ENCODE results near the gene GJC2. TPM values are rescaled to one million over a fixed set of nuclear protein-coding genes. Genes with fewer than 3 reads are reported as not detected.

Gene GJC2
- total and polyA plus RNA-seq, 4 donors: 1.5 to 6.7 (median 2.6) TPM

- Histone ChIP-seq H3K4me1 (ENCODE audit: control insufficient read depth in 5 of 5, insufficient read depth in 5 of 5, low read length in 5 of 5) (peaks cover 0 to 18% (median 0%) of the 10 kb centered on the region in 5 donors), H3K9me3 (ENCODE audit: control insufficient read depth in 4 of 4, insufficient read depth in 3 of 4, low read length in 3 of 4) (no peaks in the 10 kb centered on the region), H3K36me3 (ENCODE audit: control insufficient read depth in 4 of 4, insufficient read depth in 4 of 4, low read length in 4 of 4) (peaks cover 0 to 4% (median 0%) of the 10 kb centered on the region in 4 donors), H3K4me3 (no peak overlapping the region), H3K27ac (ENCODE audit: low read depth in 1 of 2, low read length in 1 of 2) (no peak overlapping the region), H3K27me3 (ENCODE audit: control insufficient read depth in 3 of 3, insufficient read depth in 3 of 3, low read length in 2 of 3) (no peaks in the 10 kb centered on the region), H3K9ac (ENCODE audit: insufficient read depth in 1 of 2, low read length in 2 of 2) (no peak overlapping the region)
- DNase-seq (no peak), ATAC-seq (ENCODE audit: insufficient read depth, low FRiP score) (no peak)
- no peak for TF ChIP-seq CTCF (IDR thresholded peaks at IDR 0.05; ENCODE audit: control extremely low read depth, extremely low read depth)
- 92% methylated on average over 7 of the region's 7 CpGs for WGBS, 2 donors
Measured at GRCh38 chr1:228112167-228112566, 37.6 kb upstream of the GJC2 start.

- H3K4me1 ChIP-seq (ENCODE audit: control insufficient read depth in 5 of 5, insufficient read depth in 5 of 5, low read length in 5 of 5): peaks cover 0 to 18% (median 0%) of the 10 kb centered on the region in 5 donors
- H3K36me3 ChIP-seq (ENCODE audit: control insufficient read depth in 4 of 4, insufficient read depth in 4 of 4, low read length in 4 of 4): peaks cover 0 to 4% (median 0%) of the 10 kb centered on the region in 4 donors
- DNase-seq (no peak), ATAC-seq (ENCODE audit: insufficient read depth, low FRiP score) (no peak)
- H3K27me3 ChIP-seq (ENCODE audit: control insufficient read depth in 3 of 3, insufficient read depth in 3 of 3, low read length in 2 of 3): no peaks in the 10 kb centered on the region
- no peak for TF ChIP-seq CTCF (IDR thresholded peaks at IDR 0.05; ENCODE audit: control extremely low read depth, extremely low read depth)
- WGBS, 2 donors: 85 to 93% methylated on average over 1 of the region's 1 CpG
- H3K27ac ChIP-seq (ENCODE audit: low read depth in 1 of 2, low read length in 1 of 2): no peak overlapping the region
- no peak overlapping the region for H3K9ac ChIP-seq (ENCODE audit: insufficient read depth in 1 of 2, low read length in 2 of 2)
- H3K4me3 ChIP-seq: no peak overlapping the region
- no peaks in the 10 kb centered on the region for H3K9me3 ChIP-seq (ENCODE audit: control insufficient read depth in 4 of 4, insufficient read depth in 3 of 4, low read length in 3 of 4)
Measured at GRCh38 chr1:228112617-228113016, 37.1 kb upstream of the GJC2 start.

- Histone ChIP-seq H3K9ac (ENCODE audit: insufficient read depth in 1 of 2, low read length in 2 of 2) (no peak overlapping the region), H3K4me3 (no peak overlapping the region), H3K36me3 (ENCODE audit: control insufficient read depth in 4 of 4, insufficient read depth in 4 of 4, low read length in 4 of 4) (no peaks in the 10 kb centered on the region), H3K9me3 (ENCODE audit: control insufficient read depth in 4 of 4, insufficient read depth in 3 of 4, low read length in 3 of 4) (no peaks in the 10 kb centered on the region), H3K27ac (ENCODE audit: low read depth in 1 of 2, low read length in 1 of 2) (no peak overlapping the region), H3K27me3 (ENCODE audit: control insufficient read depth in 3 of 3, insufficient read depth in 3 of 3, low read length in 2 of 3) (no peaks in the 10 kb centered on the region), H3K4me1 (ENCODE audit: control insufficient read depth in 5 of 5, insufficient read depth in 5 of 5, low read length in 5 of 5) (peaks cover 0 to 6% (median 0%) of the 10 kb centered on the region in 5 donors)
- TF ChIP-seq CTCF (IDR thresholded peaks at IDR 0.05; ENCODE audit: control extremely low read depth, extremely low read depth): no peak
- no peak for DNase-seq
- 59 to 80% methylated on average over 3 of the region's 3 CpGs for WGBS, 2 donors
- no peak for ATAC-seq (ENCODE audit: insufficient read depth, low FRiP score)
Measured at GRCh38 chr1:228114827-228115226, 34.9 kb upstream of the GJC2 start.

DNA sequence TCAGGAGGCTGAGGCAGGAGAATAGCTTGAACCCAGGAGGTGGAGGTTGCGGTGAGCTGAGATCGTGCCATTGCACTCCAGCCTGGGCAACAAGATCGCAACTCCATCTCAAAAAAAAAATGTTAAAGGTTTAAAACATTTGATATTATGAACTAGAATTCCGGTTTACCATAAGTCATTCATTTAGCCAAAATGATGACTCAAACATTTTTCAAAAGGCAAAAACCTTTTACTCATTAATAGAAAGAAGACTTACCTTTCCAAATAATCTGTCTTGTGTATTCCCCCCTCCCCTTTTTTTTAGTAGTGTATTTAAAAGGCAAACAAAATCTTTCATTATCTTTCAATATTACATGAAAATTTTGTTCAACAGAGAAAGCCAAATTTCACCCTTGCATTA is 32.4 kb upstream of the GJC2 start:
- Histone ChIP-seq H3K9me3 (ENCODE audit: control insufficient read depth in 4 of 4, insufficient read depth in 3 of 4, low read length in 3 of 4) (no peaks in the 10 kb centered on the region), H3K4me3 (no peak overlapping the region), H3K27me3 (ENCODE audit: control insufficient read depth in 3 of 3, insufficient read depth in 3 of 3, low read length in 2 of 3) (no peaks in the 10 kb centered on the region), H3K4me1 (ENCODE audit: control insufficient read depth in 5 of 5, insufficient read depth in 5 of 5, low read length in 5 of 5) (no peaks in the 10 kb centered on the region), H3K36me3 (ENCODE audit: control insufficient read depth in 4 of 4, insufficient read depth in 4 of 4, low read length in 4 of 4) (no peaks in the 10 kb centered on the region), H3K27ac (ENCODE audit: low read depth in 1 of 2, low read length in 1 of 2) (no peak overlapping the region), H3K9ac (ENCODE audit: insufficient read depth in 1 of 2, low read length in 2 of 2) (no peak overlapping the region)
- ATAC-seq (ENCODE audit: insufficient read depth, low FRiP score) (no peak), DNase-seq (no peak)
- 96 to 100% methylated on average over 4 of the region's 4 CpGs for WGBS, 2 donors
- TF ChIP-seq CTCF (IDR thresholded peaks at IDR 0.05; ENCODE audit: control extremely low read depth, extremely low read depth): no peak

Measured in lung (tissue), 12 donors.